Measurements from ENCODE around the gene BDNF.

The BDNF gene

DNA sequence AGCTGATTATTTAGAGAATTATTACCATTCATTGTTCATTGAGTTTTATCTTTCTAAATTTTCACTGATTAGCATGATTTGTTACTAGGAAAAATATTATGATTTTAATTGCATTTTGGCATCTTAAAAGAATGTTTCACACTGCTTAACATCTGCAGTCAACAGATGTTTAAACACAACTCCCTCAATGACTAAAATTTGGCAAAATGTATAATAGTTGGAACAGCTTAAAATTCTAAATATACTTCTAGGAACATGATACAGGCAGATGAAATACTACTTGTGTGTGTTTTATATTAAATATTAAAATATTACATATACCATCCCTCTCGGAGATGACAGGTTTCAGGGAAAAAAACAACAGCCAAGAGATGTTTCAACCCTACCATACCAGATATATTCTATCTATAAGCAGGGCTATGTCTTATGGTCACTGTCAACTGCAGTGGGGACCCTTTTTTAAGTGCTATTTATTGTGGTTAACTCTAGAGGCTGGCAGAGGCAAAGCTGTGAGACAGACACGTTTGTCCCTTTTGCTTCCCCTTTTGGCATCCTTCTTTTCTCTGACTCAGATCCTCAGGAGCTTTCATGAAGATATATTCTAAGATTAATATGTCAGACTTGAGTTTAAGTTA, 81.9 kb downstream of the BDNF start:
- no peaks in the 10 kb centered on the region for H3K79me2 ChIP-seq (ENCODE audit: insufficient read depth, low read depth)
- TF ChIP-seq, protein P1, sequence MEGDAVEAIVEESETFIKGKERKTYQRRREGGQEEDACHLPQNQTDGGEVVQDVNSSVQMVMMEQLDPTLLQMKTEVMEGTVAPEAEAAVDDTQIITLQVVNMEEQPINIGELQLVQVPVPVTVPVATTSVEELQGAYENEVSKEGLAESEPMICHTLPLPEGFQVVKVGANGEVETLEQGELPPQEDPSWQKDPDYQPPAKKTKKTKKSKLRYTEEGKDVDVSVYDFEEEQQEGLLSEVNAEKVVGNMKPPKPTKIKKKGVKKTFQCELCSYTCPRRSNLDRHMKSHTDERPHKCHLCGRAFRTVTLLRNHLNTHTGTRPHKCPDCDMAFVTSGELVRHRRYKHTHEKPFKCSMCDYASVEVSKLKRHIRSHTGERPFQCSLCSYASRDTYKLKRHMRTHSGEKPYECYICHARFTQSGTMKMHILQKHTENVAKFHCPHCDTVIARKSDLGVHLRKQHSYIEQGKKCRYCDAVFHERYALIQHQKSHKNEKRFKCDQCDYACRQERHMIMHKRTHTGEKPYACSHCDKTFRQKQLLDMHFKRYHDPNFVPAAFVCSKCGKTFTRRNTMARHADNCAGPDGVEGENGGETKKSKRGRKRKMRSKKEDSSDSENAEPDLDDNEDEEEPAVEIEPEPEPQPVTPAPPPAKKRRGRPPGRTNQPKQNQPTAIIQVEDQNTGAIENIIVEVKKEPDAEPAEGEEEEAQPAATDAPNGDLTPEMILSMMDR (conservative IDR thresholded peaks at IDR 0.05; ENCODE audit: low read depth, low read length): no peak
- no peaks in the 10 kb centered on the region for H3K4me1 ChIP-seq (ENCODE audit: low read depth, poor library complexity, severe bottlenecking)
- H2AFZ ChIP-seq (ENCODE audit: low read depth): no peak overlapping the region
- no peaks in the 10 kb centered on the region for H3K27me3 ChIP-seq (ENCODE audit: insufficient read depth, low read depth)
- no peak overlapping the region for H3K9ac ChIP-seq
- H4K20me1 ChIP-seq (ENCODE audit: insufficient read depth): no peaks in the 10 kb centered on the region
- no peak overlapping the region for H3K4me2 ChIP-seq
- H3K36me3 ChIP-seq (ENCODE audit: insufficient read depth): no peaks in the 10 kb centered on the region
- no peak overlapping the region for H3K27ac ChIP-seq
- H3K4me3 ChIP-seq (IDR thresholded peaks at IDR 0.05; ENCODE audit: insufficient read depth, low read depth, low read length): no peak overlapping the region

DNA sequence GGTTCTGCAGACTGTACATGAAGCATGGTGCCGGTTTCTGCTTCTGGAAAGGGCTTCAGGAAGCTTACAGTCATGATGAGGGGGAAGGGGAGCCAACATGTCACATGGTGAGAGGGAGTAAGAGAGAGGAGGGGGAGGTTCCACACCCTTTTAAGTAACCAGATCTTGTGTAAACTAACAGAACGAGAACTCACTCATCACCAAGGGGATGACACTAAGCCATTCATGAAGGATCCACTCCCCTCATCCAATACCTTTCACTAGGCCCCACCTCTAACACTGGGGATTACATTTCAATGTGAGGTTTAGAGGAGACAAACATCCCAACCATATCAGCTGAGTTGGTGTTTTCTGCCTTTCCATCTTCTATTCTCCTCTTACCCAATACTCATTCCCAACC, 83.5 kb downstream of the BDNF start:
- H3K36me3 ChIP-seq (ENCODE audit: insufficient read depth): no peaks in the 10 kb centered on the region
- no peaks in the 10 kb centered on the region for H3K27me3 ChIP-seq (ENCODE audit: insufficient read depth, low read depth)
- no peak overlapping the region for H3K4me3 ChIP-seq (IDR thresholded peaks at IDR 0.05; ENCODE audit: insufficient read depth, low read depth, low read length)
- no peaks in the 10 kb centered on the region for H4K20me1 ChIP-seq (ENCODE audit: insufficient read depth)
- H3K79me2 ChIP-seq (ENCODE audit: insufficient read depth, low read depth): no peaks in the 10 kb centered on the region
- no peak overlapping the region for H3K9ac ChIP-seq
- no peak overlapping the region for H2AFZ ChIP-seq (ENCODE audit: low read depth)
- TF ChIP-seq, protein P1 (conservative IDR thresholded peaks at IDR 0.05; ENCODE audit: low read depth, low read length): no peak
- no peaks in the 10 kb centered on the region for H3K4me1 ChIP-seq (ENCODE audit: low read depth, poor library complexity, severe bottlenecking)
- no peak overlapping the region for H3K27ac ChIP-seq
- no peak overlapping the region for H3K4me2 ChIP-seq

DNA sequence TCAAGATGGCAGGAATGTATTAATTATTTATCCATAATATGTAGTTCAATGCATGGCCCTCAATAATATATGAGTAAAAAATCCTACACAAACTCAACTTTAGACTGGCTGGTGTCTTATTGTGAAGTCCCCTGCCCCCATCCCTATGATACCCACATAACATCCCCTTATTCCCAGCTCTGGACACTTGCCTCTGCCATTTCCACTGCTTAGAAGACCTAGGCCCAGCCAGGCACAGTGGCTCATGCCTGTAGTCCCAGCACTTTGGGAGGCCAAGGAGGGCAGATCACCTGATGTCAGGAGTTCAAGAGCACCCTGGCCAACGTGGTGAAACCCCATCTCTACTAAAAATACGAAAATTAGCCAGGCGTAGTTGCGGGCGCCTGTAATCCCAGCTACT, 84.4 kb downstream of the BDNF start:
- Histone ChIP-seq H3K27me3 (ENCODE audit: insufficient read depth, low read depth) (no peaks in the 10 kb centered on the region), H3K4me1 (ENCODE audit: low read depth, poor library complexity, severe bottlenecking) (no peaks in the 10 kb centered on the region), H3K36me3 (ENCODE audit: insufficient read depth) (no peaks in the 10 kb centered on the region), H3K4me3 (IDR thresholded peaks at IDR 0.05; ENCODE audit: insufficient read depth, low read depth, low read length) (no peak overlapping the region), H4K20me1 (ENCODE audit: insufficient read depth) (no peaks in the 10 kb centered on the region), H3K27ac (no peak overlapping the region), H3K79me2 (ENCODE audit: insufficient read depth, low read depth) (no peaks in the 10 kb centered on the region), H2AFZ (ENCODE audit: low read depth) (no peak overlapping the region), H3K9ac (no peak overlapping the region), H3K4me2 (no peak overlapping the region)
- TF ChIP-seq, protein P1 (conservative IDR thresholded peaks at IDR 0.05; ENCODE audit: low read depth, low read length): no peak

DNA sequence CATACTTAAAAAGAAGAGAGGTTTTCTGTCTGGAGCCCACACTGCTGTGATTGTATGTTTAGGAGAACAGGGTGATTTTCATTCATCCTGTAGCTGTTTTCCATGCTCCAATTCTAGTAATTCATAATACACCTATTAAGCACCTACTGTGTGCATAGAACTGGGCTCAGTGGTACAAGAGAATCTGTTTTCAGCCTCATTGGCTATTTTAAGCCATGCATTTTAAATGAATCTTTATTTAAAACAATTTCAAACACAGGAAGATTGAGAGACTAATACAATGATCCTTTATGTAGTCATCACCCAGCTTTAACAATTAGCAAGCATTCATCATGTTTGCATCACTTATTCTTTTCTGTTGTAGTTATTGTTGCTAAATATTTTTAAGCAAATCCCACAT, 86.2 kb downstream of the BDNF start:
- Histone ChIP-seq H3K4me2 (no peak overlapping the region), H3K27me3 (ENCODE audit: insufficient read depth, low read depth) (no peaks in the 10 kb centered on the region), H3K4me1 (ENCODE audit: low read depth, poor library complexity, severe bottlenecking) (no peaks in the 10 kb centered on the region), H3K27ac (no peak overlapping the region), H4K20me1 (ENCODE audit: insufficient read depth) (no peaks in the 10 kb centered on the region), H3K79me2 (ENCODE audit: insufficient read depth, low read depth) (no peaks in the 10 kb centered on the region), H2AFZ (ENCODE audit: low read depth) (no peak overlapping the region), H3K9ac (no peak overlapping the region), H3K36me3 (ENCODE audit: insufficient read depth) (no peaks in the 10 kb centered on the region), H3K4me3 (IDR thresholded peaks at IDR 0.05; ENCODE audit: insufficient read depth, low read depth, low read length) (no peak overlapping the region)
- TF ChIP-seq, protein P1 (conservative IDR thresholded peaks at IDR 0.05; ENCODE audit: low read depth, low read length): no peak

Measured in KMS-11 (cell line).